ENCODE results near the gene PLAGL1. TPM values are rescaled to one million over a fixed set of nuclear protein-coding genes. Genes with fewer than 3 reads are reported as not detected.

Gene PLAGL1
- total RNA-seq, 1 donor: 12.1 TPM

DNA sequence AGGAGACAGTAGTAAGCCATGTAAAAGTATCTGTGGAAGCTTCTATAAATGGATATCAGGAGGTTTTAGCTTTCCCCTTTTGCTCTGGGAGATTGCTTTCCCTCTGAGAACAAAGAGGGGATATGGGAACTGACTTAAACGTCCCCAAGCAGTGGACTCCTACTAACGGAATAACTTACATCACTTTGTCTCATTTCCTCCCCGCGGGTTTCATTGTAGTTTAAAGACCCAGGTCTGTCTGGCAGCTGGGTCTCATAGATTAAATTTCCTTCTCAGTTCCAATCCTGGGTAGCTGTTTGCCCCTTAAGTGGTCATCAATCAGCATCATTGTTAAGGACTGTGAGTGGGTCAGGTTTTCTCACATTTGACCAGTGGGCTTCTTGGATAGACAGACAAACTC is 68.7 kb downstream of the PLAGL1 start:
- TF ChIP-seq, protein P1, sequence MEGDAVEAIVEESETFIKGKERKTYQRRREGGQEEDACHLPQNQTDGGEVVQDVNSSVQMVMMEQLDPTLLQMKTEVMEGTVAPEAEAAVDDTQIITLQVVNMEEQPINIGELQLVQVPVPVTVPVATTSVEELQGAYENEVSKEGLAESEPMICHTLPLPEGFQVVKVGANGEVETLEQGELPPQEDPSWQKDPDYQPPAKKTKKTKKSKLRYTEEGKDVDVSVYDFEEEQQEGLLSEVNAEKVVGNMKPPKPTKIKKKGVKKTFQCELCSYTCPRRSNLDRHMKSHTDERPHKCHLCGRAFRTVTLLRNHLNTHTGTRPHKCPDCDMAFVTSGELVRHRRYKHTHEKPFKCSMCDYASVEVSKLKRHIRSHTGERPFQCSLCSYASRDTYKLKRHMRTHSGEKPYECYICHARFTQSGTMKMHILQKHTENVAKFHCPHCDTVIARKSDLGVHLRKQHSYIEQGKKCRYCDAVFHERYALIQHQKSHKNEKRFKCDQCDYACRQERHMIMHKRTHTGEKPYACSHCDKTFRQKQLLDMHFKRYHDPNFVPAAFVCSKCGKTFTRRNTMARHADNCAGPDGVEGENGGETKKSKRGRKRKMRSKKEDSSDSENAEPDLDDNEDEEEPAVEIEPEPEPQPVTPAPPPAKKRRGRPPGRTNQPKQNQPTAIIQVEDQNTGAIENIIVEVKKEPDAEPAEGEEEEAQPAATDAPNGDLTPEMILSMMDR (IDR thresholded peaks at IDR 0.05; ENCODE audit: insufficient read depth, low read depth, low read length): no peak
- no peak for DNase-seq (ENCODE audit: low read depth)

DNA sequence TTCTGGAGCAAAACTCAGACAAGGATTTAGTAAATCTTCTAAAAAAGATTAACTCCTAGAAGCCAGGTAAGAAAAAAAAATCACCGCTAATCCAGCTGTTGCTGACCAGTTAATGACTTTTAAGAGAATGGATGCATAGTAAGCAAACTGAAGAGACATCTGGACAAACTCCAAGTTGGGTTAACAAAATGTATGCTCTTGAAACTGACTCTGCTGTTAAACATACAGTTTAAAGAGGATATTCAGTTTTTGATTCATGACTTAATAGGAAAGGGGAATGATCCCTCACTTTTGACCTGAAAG is 70.4 kb downstream of the PLAGL1 start:
- DNase-seq (ENCODE audit: low read depth): peak; percentile 33
- TF ChIP-seq, protein P1 (IDR thresholded peaks at IDR 0.05; ENCODE audit: insufficient read depth, low read depth, low read length): no peak

More for the DNA sequence above, 68.7 kb downstream of the PLAGL1 start:
- no peak overlapping the region for H3K4me3 ChIP-seq (ENCODE audit: low read depth, low read length)

DNA sequence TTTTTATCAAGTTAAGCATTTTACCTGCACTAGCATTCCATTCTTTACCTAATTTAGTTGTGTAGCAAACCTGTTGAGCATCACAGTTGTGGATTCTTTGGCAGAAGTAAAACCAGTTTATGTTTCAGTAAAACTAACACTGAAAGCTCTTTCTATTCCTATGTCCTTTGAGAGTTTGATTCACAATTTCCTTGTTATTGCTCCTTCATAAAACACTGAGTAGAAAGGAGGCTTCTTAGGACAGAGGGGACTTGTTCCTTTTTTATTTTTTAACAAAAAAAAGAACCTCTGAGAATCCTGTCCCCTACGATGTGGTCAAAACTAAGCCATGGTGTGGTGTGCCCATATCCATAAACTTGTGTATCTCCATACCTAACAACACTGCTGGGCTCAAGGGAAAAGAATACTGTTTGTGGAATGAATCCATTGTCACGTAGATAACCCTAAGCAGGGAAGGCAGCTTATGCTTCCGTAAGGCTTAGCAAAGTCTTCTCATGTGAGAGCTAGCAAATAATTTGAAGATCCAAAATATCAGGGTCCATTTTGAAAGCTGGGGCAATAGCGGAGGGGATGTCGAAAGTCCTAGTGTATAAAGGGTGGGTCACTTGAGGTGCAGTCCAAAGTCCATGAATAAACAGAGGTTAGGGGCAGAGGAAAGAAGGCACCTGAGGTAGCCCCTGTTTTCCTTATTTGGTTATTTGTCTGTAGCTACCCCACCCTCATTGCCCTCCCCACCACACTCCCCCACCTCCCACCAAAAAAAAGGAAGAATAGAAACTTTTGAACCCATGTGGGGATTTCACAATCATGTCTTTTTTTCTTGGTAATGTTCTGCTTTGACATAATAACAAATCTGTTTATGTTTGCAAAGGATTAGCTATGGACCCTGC is 71.0 kb downstream of the PLAGL1 start:
- TF ChIP-seq, protein P1 (IDR thresholded peaks at IDR 0.05; ENCODE audit: insufficient read depth, low read depth, low read length): no peak
- DNase-seq (ENCODE audit: low read depth): no peak
- H3K4me3 ChIP-seq (ENCODE audit: low read depth, low read length): no peak overlapping the region

More for the DNA sequence above, 70.4 kb downstream of the PLAGL1 start:
- no peak overlapping the region for H3K4me3 ChIP-seq (ENCODE audit: low read depth, low read length)

DNA sequence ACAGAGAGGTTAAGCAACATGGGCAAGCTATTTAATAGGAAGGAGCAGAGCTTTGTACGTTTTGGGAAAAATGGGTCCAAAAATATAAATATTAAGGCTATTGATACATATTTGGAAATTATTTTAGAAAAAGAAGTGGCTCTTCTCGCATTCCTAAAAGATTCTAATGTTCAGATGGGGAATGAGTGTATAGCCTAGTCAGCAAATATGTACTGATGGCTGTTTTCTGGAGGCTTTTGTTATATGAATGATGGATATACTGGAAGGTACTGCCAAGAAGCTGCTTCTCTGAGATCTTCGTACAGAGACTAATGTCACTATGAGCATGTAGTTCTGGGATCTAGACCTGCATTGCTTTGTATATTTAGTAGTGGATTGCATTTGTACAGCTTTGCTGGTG is 71.7 kb downstream of the PLAGL1 start:
- TF ChIP-seq, protein P1 (IDR thresholded peaks at IDR 0.05; ENCODE audit: insufficient read depth, low read depth, low read length): no peak
- no peak for DNase-seq (ENCODE audit: low read depth)
- H3K4me3 ChIP-seq (ENCODE audit: low read depth, low read length): no peak overlapping the region

DNA sequence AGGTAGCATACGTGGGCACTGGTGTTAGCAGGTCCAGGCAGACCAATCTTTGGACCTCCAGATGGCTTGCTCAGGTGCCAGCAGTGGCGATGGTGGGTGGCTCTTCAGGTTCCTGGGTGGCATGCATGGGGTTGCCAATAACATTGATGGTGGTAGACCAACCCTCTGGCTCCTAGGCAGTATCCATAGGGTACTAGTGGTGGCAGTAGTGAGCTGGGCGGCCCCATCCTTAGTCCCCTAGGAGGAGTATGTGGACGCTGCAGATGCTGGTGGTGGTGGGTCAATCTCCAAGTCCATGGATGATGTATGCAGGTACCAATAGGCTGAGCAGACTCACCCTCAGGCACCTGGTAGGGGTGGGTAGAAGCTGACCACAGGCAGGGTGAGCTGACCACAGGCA is 73.2 kb downstream of the PLAGL1 start:
- H3K4me3 ChIP-seq (ENCODE audit: low read depth, low read length): no peak overlapping the region
- DNase-seq (ENCODE audit: low read depth): no peak
- TF ChIP-seq, protein P1 (IDR thresholded peaks at IDR 0.05; ENCODE audit: insufficient read depth, low read depth, low read length): no peak

DNA sequence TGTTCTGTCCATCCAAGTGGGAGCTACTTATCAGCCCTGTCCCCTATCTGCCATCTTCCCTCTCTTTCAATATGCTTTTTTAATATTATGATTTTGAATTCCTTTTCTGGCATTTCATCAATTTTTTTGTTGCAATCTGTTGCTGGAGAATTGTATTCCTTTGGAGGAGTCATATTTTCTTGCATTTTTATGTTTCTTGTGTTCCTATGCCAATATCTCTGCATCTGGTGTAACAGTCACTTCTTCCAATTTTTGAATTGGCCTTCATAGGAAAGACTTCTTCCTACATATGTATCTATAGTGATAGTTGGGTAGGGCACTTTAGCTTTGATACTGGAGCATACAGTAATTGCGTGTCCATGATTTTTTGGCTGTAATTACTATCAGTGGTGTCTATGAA is 73.7 kb downstream of the PLAGL1 start:
- DNase-seq (ENCODE audit: low read depth): no peak
- H3K4me3 ChIP-seq (ENCODE audit: low read depth, low read length): no peak overlapping the region
- TF ChIP-seq, protein P1 (IDR thresholded peaks at IDR 0.05; ENCODE audit: insufficient read depth, low read depth, low read length): no peak
